ENCODE results near the gene PRDX5. TPM values are rescaled to one million over a fixed set of nuclear protein-coding genes. Genes with fewer than 3 reads are reported as not detected.
A peak's percentile ranks its signal among the peaks of the same experiment; 100 is the strongest.

The PRDX5 gene
- total and polyA plus RNA-seq, 2 donors from 2014 or later: 192 to 1,026 TPM

DNA sequence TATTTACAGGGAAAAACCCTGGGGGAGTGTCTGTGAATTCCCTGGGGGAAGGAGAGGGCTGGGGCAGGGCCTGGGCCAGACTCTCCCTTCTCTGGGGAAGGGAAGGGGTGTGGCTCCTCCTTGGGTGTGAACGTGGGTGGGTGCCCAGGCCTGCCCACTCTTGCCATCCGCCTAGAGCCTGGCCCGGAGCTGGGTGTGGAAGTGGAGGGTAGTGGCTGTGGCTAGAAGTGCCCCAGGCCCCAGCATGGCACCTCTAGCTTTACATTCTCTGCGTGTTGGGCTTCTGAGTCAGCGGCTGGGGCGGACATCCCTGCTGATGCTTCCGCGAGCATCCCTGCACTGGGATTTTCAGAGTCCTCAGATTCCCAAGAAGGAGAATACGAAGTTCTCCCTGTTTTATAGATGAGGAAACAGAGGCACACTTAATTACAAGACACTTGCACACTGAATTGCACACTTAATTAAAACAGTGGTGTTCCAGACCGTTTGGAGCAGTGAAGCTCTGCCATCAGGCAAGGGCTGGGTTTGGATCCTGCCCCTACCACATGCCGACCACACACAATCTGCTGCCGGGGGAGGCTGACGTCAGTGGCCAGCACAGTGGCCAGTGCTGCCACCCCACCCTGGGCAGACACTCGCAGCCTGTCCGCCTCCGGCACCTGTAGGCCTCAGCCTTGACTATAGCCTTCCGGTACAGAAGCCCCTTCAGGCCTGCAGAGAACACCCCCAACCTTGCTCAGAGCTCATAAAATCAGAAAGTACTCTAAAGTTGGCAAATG is 41.1 kb upstream of the PRDX5 start:
- FAIRE-seq (no peak), DNase-seq (no peak)
- H3K27me3 ChIP-seq (ENCODE audit: control insufficient read depth, insufficient read depth, low read length): no peaks in the 10 kb centered on the region
- TF ChIP-seq, protein P1, sequence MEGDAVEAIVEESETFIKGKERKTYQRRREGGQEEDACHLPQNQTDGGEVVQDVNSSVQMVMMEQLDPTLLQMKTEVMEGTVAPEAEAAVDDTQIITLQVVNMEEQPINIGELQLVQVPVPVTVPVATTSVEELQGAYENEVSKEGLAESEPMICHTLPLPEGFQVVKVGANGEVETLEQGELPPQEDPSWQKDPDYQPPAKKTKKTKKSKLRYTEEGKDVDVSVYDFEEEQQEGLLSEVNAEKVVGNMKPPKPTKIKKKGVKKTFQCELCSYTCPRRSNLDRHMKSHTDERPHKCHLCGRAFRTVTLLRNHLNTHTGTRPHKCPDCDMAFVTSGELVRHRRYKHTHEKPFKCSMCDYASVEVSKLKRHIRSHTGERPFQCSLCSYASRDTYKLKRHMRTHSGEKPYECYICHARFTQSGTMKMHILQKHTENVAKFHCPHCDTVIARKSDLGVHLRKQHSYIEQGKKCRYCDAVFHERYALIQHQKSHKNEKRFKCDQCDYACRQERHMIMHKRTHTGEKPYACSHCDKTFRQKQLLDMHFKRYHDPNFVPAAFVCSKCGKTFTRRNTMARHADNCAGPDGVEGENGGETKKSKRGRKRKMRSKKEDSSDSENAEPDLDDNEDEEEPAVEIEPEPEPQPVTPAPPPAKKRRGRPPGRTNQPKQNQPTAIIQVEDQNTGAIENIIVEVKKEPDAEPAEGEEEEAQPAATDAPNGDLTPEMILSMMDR (IDR thresholded peaks at IDR 0.05; ENCODE audit: borderline replicate concordance, extremely low read depth, insufficient read depth): no peak
- peaks cover 0 to 2% (median 0%) of the 10 kb centered on the region in 3 donors for H3K4me1 ChIP-seq (ENCODE audit: control insufficient read depth in 2 of 3, insufficient read depth in 2 of 3, low read depth in 1 of 3, low read length in 3 of 3)
- no peak overlapping the region for H3K4me3 ChIP-seq (ENCODE audit: low read length in 3 of 3)
- H3K36me3 ChIP-seq (ENCODE audit: control insufficient read depth in 2 of 3, insufficient read depth in 3 of 3, low read length in 3 of 3): peaks cover 0 to 4% (median 2%) of the 10 kb centered on the region in 3 donors
- H3K9me3 ChIP-seq (ENCODE audit: control insufficient read depth in 2 of 3, insufficient read depth in 1 of 3, low read length in 3 of 3): no peaks in the 10 kb centered on the region
- H3K27ac ChIP-seq (ENCODE audit: low read depth in 2 of 2, low read length in 2 of 2): no peak overlapping the region
- H3K9ac ChIP-seq (ENCODE audit: low read length in 3 of 3): no peak overlapping the region
- intact Hi-C loops (cut with DNase I): no loop called here

- Histone ChIP-seq H3K36me3 (ENCODE audit: control insufficient read depth in 2 of 3, insufficient read depth in 3 of 3, low read length in 3 of 3) (peaks cover 0 to 4% (median 0%) of the 10 kb centered on the region in 3 donors), H3K27ac (ENCODE audit: low read depth in 2 of 2, low read length in 2 of 2) (no peak overlapping the region), H3K9me3 (ENCODE audit: control insufficient read depth in 2 of 3, insufficient read depth in 1 of 3, low read length in 3 of 3) (no peaks in the 10 kb centered on the region), H3K4me3 (ENCODE audit: low read length in 3 of 3) (no peak overlapping the region), H3K27me3 (ENCODE audit: control insufficient read depth, insufficient read depth, low read length) (no peaks in the 10 kb centered on the region), H3K9ac (ENCODE audit: low read length in 3 of 3) (no peak overlapping the region), H3K4me1 (ENCODE audit: control insufficient read depth in 2 of 3, insufficient read depth in 2 of 3, low read depth in 1 of 3, low read length in 3 of 3) (peaks cover 0 to 5% (median 4%) of the 10 kb centered on the region in 3 donors)
- TF ChIP-seq, protein P1 (IDR thresholded peaks at IDR 0.05; ENCODE audit: borderline replicate concordance, extremely low read depth, insufficient read depth): no peak
- intact Hi-C loops (cut with DNase I): no loop called here
- peak in 1 of 5 donors; percentile 60 for DNase-seq
- FAIRE-seq: no peak
These were observed 39.2 kb upstream of the PRDX5 start for GRCh38 chr11:64278576-64279190.

DNA sequence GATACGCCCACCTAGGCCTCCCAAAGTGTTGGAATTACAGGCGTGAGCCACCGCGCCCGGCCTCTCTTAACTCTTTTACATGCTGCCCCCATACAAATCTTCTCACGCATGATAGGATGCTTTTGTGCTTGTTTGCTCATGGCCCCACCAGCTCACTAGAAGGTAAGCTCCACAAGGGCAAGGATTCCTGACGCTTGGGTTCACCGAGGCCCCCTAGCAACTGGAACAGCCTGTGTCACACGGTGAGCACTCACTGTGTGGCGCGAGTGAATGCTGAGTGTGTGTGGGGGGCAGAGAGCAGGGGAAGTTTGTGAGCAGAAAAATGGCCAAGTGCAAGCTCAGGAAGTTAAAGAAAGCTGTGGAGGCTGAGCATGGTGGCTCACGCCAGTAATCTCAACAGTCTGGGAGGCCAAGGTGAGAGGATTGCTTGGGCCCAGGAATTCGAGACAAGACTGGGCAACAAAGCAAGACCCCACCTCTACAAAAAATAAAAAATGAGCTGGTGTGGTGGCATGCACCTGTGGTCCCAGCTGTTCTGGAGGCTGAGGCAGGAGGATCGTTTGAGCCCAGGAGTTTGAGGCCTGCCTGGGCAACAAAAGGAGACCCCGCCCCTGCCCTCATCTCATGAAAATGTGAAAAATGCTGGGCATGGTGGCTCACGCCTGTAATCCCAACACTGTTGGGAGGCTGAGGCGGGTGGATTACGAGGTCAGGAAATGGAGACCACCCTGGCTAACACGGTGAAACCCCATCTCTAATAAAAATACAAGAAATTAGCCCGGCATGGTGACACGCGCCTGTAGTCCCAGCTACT is 35.8 kb upstream of the PRDX5 start:
- TF ChIP-seq, protein P1 (IDR thresholded peaks at IDR 0.05; ENCODE audit: borderline replicate concordance, extremely low read depth, insufficient read depth): no peak
- no peak for DNase-seq
- H3K27ac ChIP-seq (ENCODE audit: low read depth in 2 of 2, low read length in 2 of 2): no peak overlapping the region

More for the DNA sequence above, 35.8 kb upstream of the PRDX5 start:
- H3K9me3 ChIP-seq (ENCODE audit: control insufficient read depth in 2 of 3, insufficient read depth in 1 of 3, low read length in 3 of 3): no peaks in the 10 kb centered on the region
- H3K36me3 ChIP-seq (ENCODE audit: control insufficient read depth in 2 of 3, insufficient read depth in 3 of 3, low read length in 3 of 3): peaks cover 0 to under 1% (median 0%) of the 10 kb centered on the region in 3 donors
- FAIRE-seq: no peak
- H3K4me1 ChIP-seq (ENCODE audit: control insufficient read depth in 2 of 3, insufficient read depth in 2 of 3, low read depth in 1 of 3, low read length in 3 of 3): peaks cover 0 to 17% (median 4%) of the 10 kb centered on the region in 3 donors
- H3K27me3 ChIP-seq (ENCODE audit: control insufficient read depth, insufficient read depth, low read length): no peaks in the 10 kb centered on the region
- intact Hi-C loops (cut with DNase I): no loop called here
- H3K9ac ChIP-seq (ENCODE audit: low read length in 3 of 3): no peak overlapping the region
- H3K4me3 ChIP-seq (ENCODE audit: low read length in 3 of 3): no peak overlapping the region

All from kidney (tissue), 14 donors.